K562 (cell line): Measurements from ENCODE around the gene GCNT2. TPM values are rescaled to one million over a fixed set of nuclear protein-coding genes. Genes with fewer than 3 reads are reported as not detected.

Experiments
- ARID1B ChIP-seq: fragments of 450-650 bp; IDR thresholded peaks from 2 replicates; pipeline ENCODE4 v1.6.1; 2016; ENCODE audit warnings: antibody characterized with exemption, mild to moderate bottlenecking, inconsistent platforms
- ARID3B ChIP-seq: fragments of 250-450 bp; sonication (Bioruptor Pico); IDR thresholded peaks from 2 replicates; pipeline ENCODE4 v1.4.0; 2020; ENCODE audit warnings: borderline replicate concordance
- BCOR ChIP-seq: fragments of 450-650 bp; IDR thresholded peaks from 2 replicates; pipeline ENCODE4 v1.6.1; 2016
- C11orf30 ChIP-seq: fragments of 450-650 bp; IDR thresholded peaks from 2 replicates; pipeline ENCODE4 v1.6.1; 2016; ENCODE audit warnings: low read depth, mild to moderate bottlenecking
- CBX3 ChIP-seq, 2 experiments: IDR thresholded peaks; 1 replicate in 1 of 2; 2 replicates in 1 of 2; pipeline ENCODE4 v1.6.1; 2012; ENCODE audit warnings: inconsistent platforms in 2 of 2, low read length in 2 of 2, borderline replicate concordance in 1 of 2, control low read depth in 1 of 2
- DEAF1 ChIP-seq: fragments of 450-650 bp; formaldehyde crosslinking; IDR thresholded peaks from 2 replicates; pipeline ENCODE4 v1.4.0; 2020; ENCODE audit warnings: mild to moderate bottlenecking, moderate library complexity
- DPF2 ChIP-seq: fragments of 450-650 bp; IDR thresholded peaks from 2 replicates; pipeline ENCODE4 v1.6.1; 2016
- EHMT2 ChIP-seq: fragments of 450-650 bp; IDR thresholded peaks from 2 replicates; pipeline ENCODE4 v1.6.1; 2018; ENCODE audit warnings: antibody characterized with exemption
- EP300 ChIP-seq: IDR thresholded peaks from 2 replicates; pipeline ENCODE4 v1.6.1; 2012; ENCODE audit warnings: low read length, improper control_type of control experiment
- HDAC1 ChIP-seq, 2 experiments: fragments of 450-650 bp; IDR thresholded peaks; 2 replicates each; pipeline ENCODE4 v1.6.1; 2016 to 2017; ENCODE audit warnings: inconsistent platforms in 1 of 2, mild to moderate bottlenecking in 1 of 2, moderate library complexity in 1 of 2
- JUND ChIP-seq, 2 experiments: IDR thresholded peaks; 2 replicates in 1 of 2; 3 replicates in 1 of 2; pipeline ENCODE4 v1.6.1; 2011; ENCODE audit warnings: borderline replicate concordance in 2 of 2, low read depth in 2 of 2, low read length in 2 of 2, improper control_type of control experiment in 1 of 2, missing biosample characterization in 1 of 2, missing genetic modification characterization in 1 of 2, missing genetic modification reagents in 1 of 2
- MAFF ChIP-seq: IDR thresholded peaks from 2 replicates; pipeline ENCODE4 v1.6.1; 2012; ENCODE audit warnings: low read length, improper control_type of control experiment
- MECOM ChIP-seq: fragments of 250-450 bp; sonication (Bioruptor Pico); IDR thresholded peaks from 2 replicates; pipeline ENCODE4 v1.8.0; 2022; ENCODE audit warnings: inconsistent platforms
- MTA3 ChIP-seq: fragments of 450-650 bp; formaldehyde crosslinking; IDR thresholded peaks from 2 replicates; pipeline ENCODE4 v1.6.1; 2017; ENCODE audit warnings: mild to moderate bottlenecking, borderline replicate concordance
- NCOR1 ChIP-seq: fragments of 450-650 bp; IDR thresholded peaks from 2 replicates; pipeline ENCODE4 v1.6.1; 2016; ENCODE audit warnings: mild to moderate bottlenecking, moderate library complexity
- POLR2AphosphoS5 ChIP-seq: IDR thresholded peaks from 2 replicates; pipeline ENCODE4 v1.6.1; 2011; ENCODE audit warnings: mild to moderate bottlenecking, low read depth, low read length, moderate library complexity; ENCODE audit not compliant: control insufficient read depth, insufficient read depth
- PRMT5 ChIP-seq: sonication (generic); formaldehyde crosslinking; IDR thresholded peaks from 2 replicates; pipeline ENCODE4 v1.5.0; 2020; ENCODE audit warnings: missing genetic modification reagents
- RCOR1 ChIP-seq, 2 experiments: IDR thresholded peaks; 2 replicates each; pipeline ENCODE4 v1.6.1; 2012; ENCODE audit warnings: low read depth in 2 of 2, low read length in 2 of 2, borderline replicate concordance in 1 of 2, improper control_type of control experiment in 1 of 2
- SAFB2 ChIP-seq: fragments of 200-400 bp; formaldehyde crosslinking; IDR thresholded peaks from 2 replicates; pipeline ENCODE4 v1.6.1; 2018; ENCODE audit warnings: borderline replicate concordance, low read length, low read depth, moderate library complexity; ENCODE audit not compliant: severe bottlenecking
- TAL1 ChIP-seq: fragments of 450-650 bp; IDR thresholded peaks from 2 replicates; pipeline ENCODE4 v1.6.1; 2016; ENCODE audit warnings: mild to moderate bottlenecking
- THRAP3 ChIP-seq: fragments of 450-650 bp; IDR thresholded peaks from 2 replicates; pipeline ENCODE4 v1.6.1; 2016; ENCODE audit warnings: mild to moderate bottlenecking, inconsistent platforms, borderline replicate concordance
- YY1 ChIP-seq, 3 experiments: IDR thresholded peaks; 2 replicates each; pipeline ENCODE4 v1.6.1; 2011; ENCODE audit warnings: low read length in 2 of 3, mild to moderate bottlenecking in 2 of 3, moderate library complexity in 2 of 3, borderline replicate concordance in 1 of 3, control low read depth in 1 of 3, low read depth in 1 of 3; ENCODE audit not compliant: insufficient read depth in 3 of 3, insufficient replicate concordance in 2 of 3, control insufficient read depth in 1 of 3, insufficient read length in 1 of 3; ENCODE audit errors: extremely low read depth in 1 of 3
- ZFX ChIP-seq: sonication (generic); formaldehyde crosslinking; IDR thresholded peaks from 2 replicates; pipeline ENCODE4 v1.8.0; 2022; ENCODE audit warnings: mild to moderate bottlenecking, missing genetic modification reagents, moderate library complexity
- ZNF639 ChIP-seq, 2 experiments: fragments of 200-800 bp in 1 of 2; sonication (Bioruptor generic) in 1 of 2; sonication (generic) in 1 of 2; formaldehyde crosslinking in 1 of 2; IDR thresholded peaks in 1 of 2; conservative IDR thresholded peaks in 1 of 2; 2 replicates each; pipeline versions ENCODE4 v1.5.0 to v1.6.1; 2016 to 2020; ENCODE audit warnings: missing compliant biosample characterization in 1 of 2, missing genetic modification characterization in 1 of 2, missing genetic modification reagents in 1 of 2
- polyA plus RNA-seq, 8 experiments: library from polyadenylated mRNA; depleted of rRNA in 4 of 8; stranded (reverse) in 5 of 8; unstranded in 3 of 8; fragments of >200 nt; fragmentation: Nextera tagmentation in 2 of 8; fragmentation: Illumina TruSeq in 1 of 8; extraction: Ambion mirVana in 2 of 8; extraction: Trizol in 1 of 8; gene quantifications; 2 replicates each; pipeline versions ENCODE4 v1.2.1 to v1.2.3, GENCODE V29; 2011 to 2014; ENCODE audit warnings: inconsistent platforms in 1 of 8, missing spikeins in 1 of 8
- total RNA-seq, 7 experiments: library from RNA; depleted of rRNA in 6 of 7; stranded (reverse); fragments of >200 nt in 6 of 7; fragmentation: Illumina TruSeq in 2 of 7; extraction: Trizol in 2 of 7; gene quantifications; 2 replicates each; pipeline versions ENCODE4 v1.2.1 to v1.2.3, GENCODE V29; 2011 to 2021; ENCODE audit warnings: low replicate concordance in 1 of 7

Gene GCNT2
- total and polyA plus RNA-seq, 9 of the 15 experiments (the other 6 are each of a cell fraction or from before 2014, with no cell fraction given): 0.78 to 2.6 (median 1.6) TPM

GRCh38 chr6:10640412-10640811 is 119.3 kb downstream of the GCNT2 start (continued):
- TF ChIP-seq TAL1: peak; percentile 75
- no peak for TF ChIP-seq SAFB2
- TF ChIP-seq PRMT5: no peak
- TF ChIP-seq YY1 (IDR thresholded peaks at IDR 0.05; ENCODE audit: borderline replicate concordance in 1 of 3, control insufficient read depth in 1 of 3, extremely low read depth in 1 of 3, insufficient read depth in 3 of 3, insufficient read length in 1 of 3, insufficient replicate concordance in 2 of 3, low read depth in 1 of 3, low read length in 2 of 3): no peak
- peak in 1 of 2 experiments; percentile 27; a peak in 1 of 3 replicates for TF ChIP-seq CBX3 (IDR thresholded peaks at IDR 0.05; ENCODE audit: borderline replicate concordance in 1 of 2, low read length in 2 of 2)
- peak; percentile 83 for TF ChIP-seq DPF2
- TF ChIP-seq ZFX (CRISPR knock-in tag): peak; percentile 10; the same call in 1 of the 2 replicates
- TF ChIP-seq JUND (IDR thresholded peaks at IDR 0.05; ENCODE audit: borderline replicate concordance, low read depth, low read length): no peak
- peak; percentile 72; the same call in 2 of the 3 replicates for TF ChIP-seq JUND (tag; IDR thresholded peaks at IDR 0.05; ENCODE audit: borderline replicate concordance, low read depth, low read length)
- TF ChIP-seq DEAF1 (CRISPR knock-in tag): no peak
- TF ChIP-seq THRAP3: no peak
- TF ChIP-seq NCOR1: peak; percentile 80
- no peak for TF ChIP-seq ARID3B (CRISPR knock-in tag)
- TF ChIP-seq MTA3: 0 out of 2 replicates have a peak, but pooled peaks have one; percentile 50
- TF ChIP-seq C11orf30: peak; percentile 82
- TF ChIP-seq ZNF639 (CRISPR knock-in tag; conservative IDR thresholded peaks at IDR 0.05 in 1 of 2, IDR thresholded peaks at IDR 0.05 in 1 of 2): 0 out of 4 replicates have a peak, but pooled peaks of 1 of the 2 experiments have one; percentile 53
- peak; percentile 67; the same call in 1 of the 2 replicates for TF ChIP-seq EHMT2
- TF ChIP-seq BCOR: 0 out of 2 replicates have a peak, but pooled peaks have one; percentile 43
- peak in 1 of 2 experiments; percentile 49; a peak in 2 of 4 replicates for TF ChIP-seq RCOR1 (IDR thresholded peaks at IDR 0.05; ENCODE audit: borderline replicate concordance in 1 of 2, low read depth in 2 of 2, low read length in 2 of 2)
- TF ChIP-seq HDAC1 (IDR thresholded peaks at IDR 0.05): 0 out of 4 replicates have a peak, but pooled peaks of 1 of the 2 experiments have one; percentile 36
- peak; percentile 90 for TF ChIP-seq ARID1B
- no peak for TF ChIP-seq MECOM (CRISPR knock-in tag)
- peak; percentile 55; the same call in 1 of the 2 replicates for TF ChIP-seq POLR2AphosphoS5
- peak; percentile 31; the same call in 1 of the 2 replicates for TF ChIP-seq EP300
- TF ChIP-seq MAFF: peak; percentile 55; the same call in 1 of the 2 replicates
